Activated CD4-positive, alpha-beta T cell treated with anti-CD3 and anti-CD28 coated beads for 24 hours (primary cell): ENCODE measurements around the gene TAAR2.
"Not testable (repeated sequence)": the region's sequence is repeated elsewhere in the genome, so short reads cannot be mapped to it uniquely, and the experiment has no call there.

Experiments used
- DNase-seq, 2 donors: peaks; one replicate each; pipeline ENCODE4 v3.0.0-alpha.2; 2020; ENCODE audit warnings: low read depth in 2 of 2

The TAAR2 gene

GRCh38 chr6:132614554-132614953 lies 9.5 kb downstream of the TAAR2 start:
- no peak for DNase-seq

GRCh38 chr6:132612449-132613108 lies 11.5 kb downstream of the TAAR2 start:
- no peak for DNase-seq

DNA sequence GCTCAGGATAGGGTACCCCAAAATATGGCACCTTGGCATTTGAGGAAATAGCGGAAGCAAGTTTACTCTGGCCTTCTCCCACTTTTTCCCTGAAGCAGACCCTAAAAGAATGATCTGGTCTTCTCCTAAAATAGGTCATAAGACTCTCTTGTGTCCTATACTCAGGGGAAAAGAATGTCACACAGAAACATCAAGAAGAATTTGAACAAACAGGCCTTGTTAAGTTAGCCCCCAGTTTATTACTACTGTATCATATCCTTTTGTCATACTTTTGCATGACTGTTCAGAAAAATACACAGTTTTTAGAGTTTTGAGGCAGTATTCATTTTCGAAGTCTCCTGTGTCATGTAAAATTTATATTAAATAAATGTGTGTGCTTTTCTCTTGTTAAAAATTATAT lies 12.5 kb downstream of the TAAR2 start:
- no peak for DNase-seq

- no peak for DNase-seq
Observed at GRCh38 chr6:132607544-132608233, 16.4 kb downstream of the TAAR2 start.

DNA sequence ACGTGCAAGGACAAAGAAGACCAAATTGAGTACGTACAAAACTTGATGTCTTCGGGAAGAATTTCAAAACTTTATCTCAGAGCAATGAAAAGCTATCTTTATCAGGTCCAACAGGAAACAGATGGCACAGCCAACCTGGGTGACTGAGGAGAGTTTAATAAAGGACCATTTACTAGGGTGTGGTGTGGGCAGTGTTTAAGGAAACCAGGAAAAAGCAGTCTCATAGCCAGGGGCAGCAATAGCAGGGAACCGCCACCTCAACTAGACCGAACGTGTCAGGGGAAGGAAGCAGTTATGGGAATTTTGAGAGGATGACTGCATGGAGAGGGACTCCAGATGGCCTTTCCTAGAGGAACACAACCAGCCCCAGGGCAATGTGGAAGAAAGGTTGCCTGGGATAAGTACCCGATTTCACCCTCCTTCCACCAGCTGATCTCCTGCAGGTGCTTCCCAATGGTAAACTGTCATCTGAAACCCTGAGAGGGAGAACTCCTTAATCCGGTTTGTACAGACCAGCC lies 19.4 kb downstream of the TAAR2 start:
- DNase-seq: no peak

GRCh38 chr6:132600900-132601299 lies 23.2 kb downstream of the TAAR2 start:
- DNase-seq: not testable (repeated sequence)

DNA sequence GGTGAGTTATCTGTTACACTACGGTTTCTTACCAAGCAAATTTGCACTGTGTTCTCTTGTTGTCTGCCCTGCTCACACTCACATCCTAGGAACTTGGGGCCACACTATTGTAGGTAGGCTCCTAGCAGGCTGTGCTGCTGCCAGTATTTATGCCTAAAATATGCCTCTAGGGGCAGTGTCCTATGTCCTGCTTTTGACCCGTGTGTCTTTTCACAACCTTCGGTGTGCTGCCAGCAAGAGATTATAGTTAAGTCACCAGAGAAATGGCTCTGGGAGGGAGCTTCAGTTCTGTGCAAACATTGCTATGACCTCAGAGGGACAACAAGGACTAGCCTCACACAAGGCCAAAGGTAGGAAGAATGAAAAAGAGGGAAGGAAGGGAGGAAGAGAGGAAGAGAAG lies 25.6 kb downstream of the TAAR2 start:
- no peak for DNase-seq

DNA sequence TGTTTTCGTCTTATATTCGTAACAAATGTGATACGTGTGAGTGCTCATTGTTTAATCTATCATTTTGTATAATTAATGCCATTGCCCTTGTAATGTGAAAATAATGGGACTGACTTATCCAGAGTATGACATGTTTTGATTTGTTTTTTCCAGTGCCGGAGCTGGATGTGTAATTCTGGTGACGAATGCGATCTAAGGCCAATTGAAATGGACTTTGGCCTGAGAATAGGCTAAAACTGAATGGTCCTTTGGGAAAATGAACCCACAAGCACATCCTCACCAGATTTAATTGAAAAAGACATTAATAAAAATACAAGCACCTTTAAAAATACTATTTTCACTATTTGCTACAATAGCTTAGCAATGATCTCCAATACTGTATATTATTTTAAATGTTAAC lies 27.9 kb downstream of the TAAR2 start:
- DNase-seq: no peak

DNA sequence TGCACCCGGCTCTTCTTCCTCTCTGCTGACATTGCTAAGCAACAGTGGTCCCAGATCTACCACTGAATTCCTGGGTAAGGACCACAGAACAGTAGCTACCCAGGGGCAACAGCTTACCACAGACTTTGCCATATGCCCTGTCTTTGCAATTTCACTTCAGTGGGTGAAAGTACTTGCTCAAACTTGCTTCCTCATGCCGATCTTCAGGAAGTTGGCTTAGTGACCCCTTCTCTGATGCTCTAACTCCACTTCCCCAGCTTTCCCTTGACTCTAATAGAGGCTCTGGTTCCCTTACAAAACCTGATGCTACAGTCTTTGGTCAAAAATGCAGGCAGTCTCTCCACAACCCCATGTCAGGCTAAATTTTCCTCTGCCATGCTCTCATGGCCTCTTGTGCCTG lies 31.2 kb downstream of the TAAR2 start:
- DNase-seq: no peak

DNA sequence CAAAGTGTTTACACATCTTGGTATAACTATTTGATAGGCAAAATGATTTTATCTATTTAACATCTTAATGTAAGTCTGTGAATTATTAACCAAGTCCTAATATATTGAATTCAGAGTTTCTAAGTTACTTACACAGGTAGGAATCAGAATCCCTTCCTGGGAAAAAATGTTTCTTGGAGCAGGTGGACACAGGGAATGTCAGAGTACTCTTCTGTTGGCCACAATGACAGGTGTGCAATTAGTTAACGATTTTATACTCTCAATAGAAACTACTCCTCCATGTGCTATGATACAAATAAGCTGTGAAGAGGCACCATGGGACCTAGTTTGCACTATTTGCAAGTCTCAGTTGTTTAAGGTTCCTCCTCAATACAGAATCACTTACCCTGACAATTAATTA lies 33.7 kb downstream of the TAAR2 start:
- DNase-seq: no peak

- no peak for DNase-seq
Observed at GRCh38 chr6:132589454-132589853, 34.6 kb downstream of the TAAR2 start, which contains the start of gene TAAR5. Gene TAAR5, minus strand, starts transcription at chr6:132589741. Its CDS starts 55 bp downstream, at chr6:132589686.

GRCh38 chr6:132587424-132587823 lies 36.7 kb downstream of the TAAR2 start:
- no peak for DNase-seq

DNA sequence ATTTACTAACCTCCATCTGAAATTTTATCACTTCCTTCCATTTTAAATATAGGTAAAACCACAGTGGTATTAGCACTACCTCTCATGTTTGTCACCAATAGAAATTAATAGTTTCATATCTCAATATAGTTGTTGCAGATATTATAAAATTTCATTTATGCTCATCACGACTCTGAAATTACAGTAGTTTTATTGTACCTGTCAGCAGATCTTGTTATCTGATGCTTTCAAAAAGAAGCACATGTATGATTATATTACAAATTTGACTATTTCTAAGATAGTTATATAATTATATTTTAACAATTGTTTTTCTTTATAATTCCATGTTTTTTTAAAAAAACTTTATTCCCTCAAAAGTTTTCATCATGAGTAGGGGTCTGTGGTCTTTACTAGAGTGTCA lies 39.4 kb downstream of the TAAR2 start:
- no peak for DNase-seq

DNA sequence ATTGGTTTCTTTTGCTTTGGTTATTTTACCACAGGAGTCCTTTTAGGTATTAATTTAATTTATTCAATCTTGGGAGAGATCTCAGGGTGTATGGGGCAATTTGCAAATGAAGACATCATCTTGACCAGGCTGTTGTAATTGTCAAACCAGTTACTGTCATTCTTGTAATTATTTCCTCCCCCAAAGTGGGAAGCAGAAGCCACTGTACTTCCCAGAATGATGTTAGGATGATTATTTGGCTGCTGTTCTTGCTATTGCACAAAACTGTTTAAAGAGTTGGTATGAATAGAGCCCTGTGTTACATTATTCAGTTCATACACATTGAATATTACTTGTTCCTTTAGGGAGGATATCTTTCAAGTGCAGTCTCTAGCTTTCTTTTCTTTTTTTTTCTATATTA lies 52.3 kb downstream of the TAAR2 start:
- no peak for DNase-seq

GRCh38 chr6:132570221-132570777 lies 53.8 kb downstream of the TAAR2 start, which contains the start of gene TAAR6:
Gene TAAR6, plus strand, starts transcription at chr6:132570322. Its CDS starts 0 bp downstream, at chr6:132570322.
- no peak for DNase-seq

- no peak for DNase-seq
Observed at GRCh38 chr6:132569170-132569569, 54.9 kb downstream of the TAAR2 start.

- no peak for DNase-seq
Observed at GRCh38 chr6:132568611-132569010, 55.5 kb downstream of the TAAR2 start.

GRCh38 chr6:132567566-132567965 lies 56.5 kb downstream of the TAAR2 start:
- DNase-seq: no peak
